Activated T-cell treated with anti-CD3 and anti-CD28 coated beads, Interleukin-2, amount 50 U/mL, for 4 hours (primary cell): ENCODE measurements around the gene CATSPERE. TPM values are rescaled to one million over a fixed set of nuclear protein-coding genes. Genes with fewer than 3 reads are reported as not detected.
A peak's percentile ranks its signal among the peaks of the same experiment; 100 is the strongest.
"Not testable (repeated sequence)": the region's sequence is repeated elsewhere in the genome, so short reads cannot be mapped to it uniquely, and the experiment has no call there.

Experiments used
- ATAC-seq, 2 donors: fragments of 200-7000 bp; cut with Tn5 transposase; one replicate each; pipeline ENCODE4 v1.10.0; 2021
- DNase-seq: peaks from one replicate; pipeline ENCODE4 v3.0.0-alpha.2; 2020
- H3K27me3 Mint-ChIP-seq: one replicate; pipeline ENCODE4 v1.8.0; 2021; ENCODE audit warnings: low read depth, mixed read lengths
- H3K36me3 Mint-ChIP-seq: one replicate; pipeline ENCODE4 v1.8.0; 2022; ENCODE audit warnings: mixed read lengths; ENCODE audit not compliant: insufficient read depth
- H3K4me1 Mint-ChIP-seq: one replicate; pipeline ENCODE4 v1.8.0; 2021; ENCODE audit warnings: low read depth, mixed read lengths
- H3K4me3 Mint-ChIP-seq: one replicate; pipeline ENCODE4 v1.8.0; 2021; ENCODE audit warnings: mild to moderate bottlenecking, moderate library complexity, mixed read lengths
- H3K9me3 Mint-ChIP-seq: one replicate; pipeline ENCODE4 v1.8.0; 2021; ENCODE audit warnings: mixed read lengths
- total RNA-seq, 3 donors: library from RNA; stranded (reverse); gene quantifications; one replicate each; pipeline ENCODE4 v1.2.1, GENCODE V29; 2021

Gene CATSPERE
- total RNA-seq, 3 donors from 2014 or later, result not detected

- H3K4me3 Mint-ChIP-seq, result no peak overlapping the region
- no peak for ATAC-seq
- DNase-seq, result no peak
Observed at GRCh38 chr1:244645890-244646289, 184.8 kb downstream of the CATSPERE start.

GRCh38 chr1:244647819-244648218 is 186.7 kb downstream of the CATSPERE start:
- DNase-seq, result no peak
- Mint-ChIP-seq H3K4me3 (no peak overlapping the region), H3K27me3 (peaks cover 2% of the 10 kb centered on the region), H3K4me1 (peaks cover 11% of the 10 kb centered on the region), H3K36me3 (no peaks in the 10 kb centered on the region), H3K9me3 (no peaks in the 10 kb centered on the region)
- ATAC-seq, result no peak

More at GRCh38 chr1:244645890-244646289, 184.8 kb downstream of the CATSPERE start:
- Mint-ChIP-seq H3K27me3 (peaks cover 5% of the 10 kb centered on the region), H3K36me3 (no peaks in the 10 kb centered on the region), H3K4me1 (no peaks in the 10 kb centered on the region), H3K9me3 (no peaks in the 10 kb centered on the region)

- peak overlapping the region; percentile 77 for H3K4me3 Mint-ChIP-seq
- ATAC-seq (no peak), DNase-seq (no peak)
Observed at GRCh38 chr1:244651956-244652622, 191.0 kb downstream of the CATSPERE start.

GRCh38 chr1:244652623-244653438 is 191.8 kb downstream of the CATSPERE start, which contains the start of gene DESI2:
DESI2 (plus strand) TSS chr1:244653126; CDS start chr1:244653314, 188 bp downstream.
- peaks cover 18% of the 10 kb centered on the region for H3K4me1 Mint-ChIP-seq
- H3K9me3 Mint-ChIP-seq, result no peaks in the 10 kb centered on the region
- peak within 1 kb of the TSS; percentile 77 for H3K4me3 Mint-ChIP-seq
- H3K27me3 Mint-ChIP-seq, result no peaks in the 10 kb centered on the region
- DNase-seq, result peak; percentile 96
- ATAC-seq, result peak; percentile 92 to 94
- H3K36me3 Mint-ChIP-seq, result peaks cover 8% of the 10 kb centered on the region

More at GRCh38 chr1:244651956-244652622, 191.0 kb downstream of the CATSPERE start:
- Mint-ChIP-seq H3K27me3 (no peaks in the 10 kb centered on the region), H3K9me3 (no peaks in the 10 kb centered on the region), H3K4me1 (peaks cover 11% of the 10 kb centered on the region), H3K36me3 (peaks cover under 1% of the 10 kb centered on the region)

- ATAC-seq (no peak), DNase-seq (no peak)
- peaks cover 24% of the 10 kb centered on the region for H3K4me1 Mint-ChIP-seq
- no peaks in the 10 kb centered on the region for H3K9me3 Mint-ChIP-seq
- H3K36me3 Mint-ChIP-seq, result peaks cover 14% of the 10 kb centered on the region
- H3K4me3 Mint-ChIP-seq, result no peak overlapping the region
- no peaks in the 10 kb centered on the region for H3K27me3 Mint-ChIP-seq
Observed at GRCh38 chr1:244653439-244654107, 192.5 kb downstream of the CATSPERE start.

- H3K9me3 Mint-ChIP-seq, result no peaks in the 10 kb centered on the region
- ATAC-seq (no peak), DNase-seq (no peak)
- H3K27me3 Mint-ChIP-seq, result no peaks in the 10 kb centered on the region
- peaks cover 24% of the 10 kb centered on the region for H3K4me1 Mint-ChIP-seq
- H3K36me3 Mint-ChIP-seq, result peaks cover 18% of the 10 kb centered on the region
- H3K4me3 Mint-ChIP-seq, result no peak overlapping the region
Observed at GRCh38 chr1:244654108-244655038, 193.3 kb downstream of the CATSPERE start.

- DNase-seq (no peak), ATAC-seq (no peak)
- no peaks in the 10 kb centered on the region for H3K9me3 Mint-ChIP-seq
- H3K4me3 Mint-ChIP-seq, result no peak overlapping the region
- peaks cover 24% of the 10 kb centered on the region for H3K4me1 Mint-ChIP-seq
- no peaks in the 10 kb centered on the region for H3K27me3 Mint-ChIP-seq
- H3K36me3 Mint-ChIP-seq, result peaks cover 23% of the 10 kb centered on the region
Observed at GRCh38 chr1:244655186-244655585, 194.1 kb downstream of the CATSPERE start.

GRCh38 chr1:244657421-244657820 is 196.3 kb downstream of the CATSPERE start:
- ATAC-seq (no peak), DNase-seq (no peak)
- H3K4me1 Mint-ChIP-seq, result peaks cover 16% of the 10 kb centered on the region
- no peaks in the 10 kb centered on the region for H3K27me3 Mint-ChIP-seq
- no peaks in the 10 kb centered on the region for H3K9me3 Mint-ChIP-seq
- H3K4me3 Mint-ChIP-seq, result no peak overlapping the region
- peaks cover 28% of the 10 kb centered on the region for H3K36me3 Mint-ChIP-seq

- peaks cover 21% of the 10 kb centered on the region for H3K4me1 Mint-ChIP-seq
- peaks cover 30% of the 10 kb centered on the region for H3K36me3 Mint-ChIP-seq
- no peak overlapping the region for H3K4me3 Mint-ChIP-seq
- ATAC-seq (no peak), DNase-seq (no peak)
- no peaks in the 10 kb centered on the region for H3K27me3 Mint-ChIP-seq
- H3K9me3 Mint-ChIP-seq, result no peaks in the 10 kb centered on the region
Observed at GRCh38 chr1:244659694-244660093, 198.6 kb downstream of the CATSPERE start.

GRCh38 chr1:244660595-244660994 is 199.5 kb downstream of the CATSPERE start:
- no peaks in the 10 kb centered on the region for H3K9me3 Mint-ChIP-seq
- H3K27me3 Mint-ChIP-seq, result no peaks in the 10 kb centered on the region
- H3K4me3 Mint-ChIP-seq, result no peak overlapping the region
- ATAC-seq (no peak), DNase-seq (no peak)
- H3K36me3 Mint-ChIP-seq, result peaks cover 30% of the 10 kb centered on the region
- peaks cover 21% of the 10 kb centered on the region for H3K4me1 Mint-ChIP-seq

- peaks cover 30% of the 10 kb centered on the region for H3K36me3 Mint-ChIP-seq
Observed at GRCh38 chr1:244661569-244662312, 200.7 kb downstream of the CATSPERE start.

GRCh38 chr1:244662599-244662998 is 201.5 kb downstream of the CATSPERE start:
- Mint-ChIP-seq H3K27me3 (no peaks in the 10 kb centered on the region), H3K9me3 (no peaks in the 10 kb centered on the region), H3K4me3 (no peak overlapping the region), H3K36me3 (peaks cover 24% of the 10 kb centered on the region), H3K4me1 (peaks cover 18% of the 10 kb centered on the region)
- no peak for ATAC-seq
- DNase-seq, result no peak

More at GRCh38 chr1:244661569-244662312, 200.7 kb downstream of the CATSPERE start:
- H3K27me3 Mint-ChIP-seq, H3K4me3 Mint-ChIP-seq, H3K9me3 Mint-ChIP-seq, ATAC-seq, DNase-seq: not testable (repeated sequence)
- peaks cover 21% of the 10 kb centered on the region for H3K4me1 Mint-ChIP-seq

GRCh38 chr1:244664353-244664752 is 203.3 kb downstream of the CATSPERE start:
- peaks cover 13% of the 10 kb centered on the region for H3K4me1 Mint-ChIP-seq
- no peaks in the 10 kb centered on the region for H3K9me3 Mint-ChIP-seq
- H3K36me3 Mint-ChIP-seq, result peaks cover 12% of the 10 kb centered on the region
- DNase-seq (no peak), ATAC-seq (no peak)
- no peak overlapping the region for H3K4me3 Mint-ChIP-seq
- H3K27me3 Mint-ChIP-seq, result no peaks in the 10 kb centered on the region
